ENCODE data around the gene TMCC1.
"Not testable (repeated sequence)": the region's sequence is repeated elsewhere in the genome, so short reads cannot be mapped to it uniquely, and the experiment has no call there.

The TMCC1 gene

GRCh38 chr3:129892486-129892856, 1.0 kb downstream of the TMCC1 start:
- DNase-seq = no peak

- DNase-seq = no peak
Measured at GRCh38 chr3:129890891-129891290, 2.6 kb downstream of the TMCC1 start.

GRCh38 chr3:129890125-129890524, 3.4 kb downstream of the TMCC1 start:
- peak in 2 of 6 experiments; percentile 7 to 23 for DNase-seq

GRCh38 chr3:129888771-129889170, 4.7 kb downstream of the TMCC1 start:
- DNase-seq = no peak

- no peak for DNase-seq
Measured at GRCh38 chr3:129881261-129881660, 12.2 kb downstream of the TMCC1 start.

- no peak for DNase-seq
Measured at GRCh38 chr3:129878355-129878754, 15.2 kb downstream of the TMCC1 start.

GRCh38 chr3:129874479-129874878, 19.0 kb downstream of the TMCC1 start:
- DNase-seq = not testable (repeated sequence)

- DNase-seq = no peak
Measured at GRCh38 chr3:129868912-129869311, 24.6 kb downstream of the TMCC1 start.

GRCh38 chr3:129867506-129868124, 25.9 kb downstream of the TMCC1 start:
- DNase-seq = no peak

- DNase-seq = no peak
Measured at GRCh38 chr3:129865806-129866205, 27.7 kb downstream of the TMCC1 start.

GRCh38 chr3:129864519-129864918, 29.0 kb downstream of the TMCC1 start:
- DNase-seq = no peak

- no peak for DNase-seq
Measured at GRCh38 chr3:129859272-129859671, 34.2 kb downstream of the TMCC1 start.

- no peak for DNase-seq
Measured at GRCh38 chr3:129857899-129858298, 35.6 kb downstream of the TMCC1 start.

- DNase-seq = not testable (repeated sequence)
Measured at GRCh38 chr3:129856790-129857189, 36.7 kb downstream of the TMCC1 start.

GRCh38 chr3:129855832-129856419, 37.6 kb downstream of the TMCC1 start:
- DNase-seq = no peak

GRCh38 chr3:129855170-129855831, 38.2 kb downstream of the TMCC1 start:
- DNase-seq = no peak

- no peak for DNase-seq
Measured at GRCh38 chr3:129854460-129854859, 39.1 kb downstream of the TMCC1 start.

GRCh38 chr3:129845956-129846355, 47.6 kb downstream of the TMCC1 start:
- DNase-seq = no peak

GRCh38 chr3:129840707-129841360, 52.7 kb downstream of the TMCC1 start:
- no peak for DNase-seq

- no peak for DNase-seq
Measured at GRCh38 chr3:129838086-129838485, 55.4 kb downstream of the TMCC1 start.

- DNase-seq = no peak
Measured at GRCh38 chr3:129837065-129837642, 56.4 kb downstream of the TMCC1 start.

- DNase-seq = no peak
Measured at GRCh38 chr3:129836381-129837064, 57.0 kb downstream of the TMCC1 start.

- DNase-seq = no peak
Measured at GRCh38 chr3:129835198-129835597, 58.3 kb downstream of the TMCC1 start.
